Nephron (organoid): ENCODE data around the gene XCL1.

ENCODE experiments used
- H3K27ac Mint-ChIP-seq, 3 experiments: 2 replicates each; pipeline ENCODE4 v1.8.0; 2020; ENCODE audit warnings: mixed read lengths in 3 of 3, mild to moderate bottlenecking in 2 of 3, moderate library complexity in 1 of 3
- H3K27me3 Mint-ChIP-seq: 2 replicates; pipeline ENCODE4 v1.8.0; 2021; ENCODE audit warnings: low read depth, mild to moderate bottlenecking, moderate library complexity, mixed read lengths
- H3K36me3 Mint-ChIP-seq: 2 replicates; pipeline ENCODE4 v1.8.0; 2020; ENCODE audit warnings: low read depth, mixed read lengths
- H3K4me1 Mint-ChIP-seq: 2 replicates; pipeline ENCODE4 v1.8.0; 2020; ENCODE audit warnings: mixed read lengths
- H3K4me3 Mint-ChIP-seq, 3 experiments: 2 replicates each; pipeline ENCODE4 v1.8.0; 2020; ENCODE audit warnings: mild to moderate bottlenecking in 3 of 3, mixed read lengths in 3 of 3, moderate library complexity in 2 of 3
- H3K9me3 Mint-ChIP-seq: 2 replicates; pipeline ENCODE4 v1.8.0; 2020; ENCODE audit warnings: mixed read lengths
- TF ChIP-seq, protein P1 (sequence below), 3 experiments: fragments of 200-600 bp; sonication (generic); IDR thresholded peaks; one replicate each; pipeline ENCODE4 v1.5.0; 2021; ENCODE audit warnings: antibody characterized with exemption in 3 of 3; ENCODE audit not compliant: unreplicated experiment in 3 of 3

The XCL1 gene

DNA sequence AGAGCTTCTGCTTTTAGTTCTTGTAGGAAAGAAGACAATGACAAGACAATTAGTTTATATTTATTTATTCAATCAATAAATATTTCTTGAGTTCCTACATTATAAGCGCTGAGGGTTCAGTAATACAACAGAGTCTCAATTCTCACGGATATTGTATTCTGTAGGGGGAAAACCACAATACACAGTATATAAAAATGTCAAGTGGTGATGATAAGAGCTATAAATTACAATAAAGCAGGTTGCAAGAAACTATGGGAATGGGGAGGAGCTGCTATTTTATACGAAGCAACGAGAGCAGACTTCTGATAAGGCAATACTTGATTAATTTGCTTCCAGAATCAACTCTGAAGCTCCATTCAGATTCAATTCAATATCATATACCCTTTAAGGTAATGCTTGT lies 10.6 kb upstream of the XCL1 start:
- H3K36me3 Mint-ChIP-seq = no peaks in the 10 kb centered on the region
- no peak overlapping the region for H3K27ac Mint-ChIP-seq
- TF ChIP-seq, protein P1, sequence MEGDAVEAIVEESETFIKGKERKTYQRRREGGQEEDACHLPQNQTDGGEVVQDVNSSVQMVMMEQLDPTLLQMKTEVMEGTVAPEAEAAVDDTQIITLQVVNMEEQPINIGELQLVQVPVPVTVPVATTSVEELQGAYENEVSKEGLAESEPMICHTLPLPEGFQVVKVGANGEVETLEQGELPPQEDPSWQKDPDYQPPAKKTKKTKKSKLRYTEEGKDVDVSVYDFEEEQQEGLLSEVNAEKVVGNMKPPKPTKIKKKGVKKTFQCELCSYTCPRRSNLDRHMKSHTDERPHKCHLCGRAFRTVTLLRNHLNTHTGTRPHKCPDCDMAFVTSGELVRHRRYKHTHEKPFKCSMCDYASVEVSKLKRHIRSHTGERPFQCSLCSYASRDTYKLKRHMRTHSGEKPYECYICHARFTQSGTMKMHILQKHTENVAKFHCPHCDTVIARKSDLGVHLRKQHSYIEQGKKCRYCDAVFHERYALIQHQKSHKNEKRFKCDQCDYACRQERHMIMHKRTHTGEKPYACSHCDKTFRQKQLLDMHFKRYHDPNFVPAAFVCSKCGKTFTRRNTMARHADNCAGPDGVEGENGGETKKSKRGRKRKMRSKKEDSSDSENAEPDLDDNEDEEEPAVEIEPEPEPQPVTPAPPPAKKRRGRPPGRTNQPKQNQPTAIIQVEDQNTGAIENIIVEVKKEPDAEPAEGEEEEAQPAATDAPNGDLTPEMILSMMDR (IDR thresholded peaks at IDR 0.05; ENCODE audit: unreplicated experiment in 3 of 3) = no peak
- peaks cover 7% of the 10 kb centered on the region for H3K4me1 Mint-ChIP-seq
- peaks cover 26% of the 10 kb centered on the region for H3K27me3 Mint-ChIP-seq
- H3K4me3 Mint-ChIP-seq = no peak overlapping the region
- H3K9me3 Mint-ChIP-seq = no peaks in the 10 kb centered on the region

DNA sequence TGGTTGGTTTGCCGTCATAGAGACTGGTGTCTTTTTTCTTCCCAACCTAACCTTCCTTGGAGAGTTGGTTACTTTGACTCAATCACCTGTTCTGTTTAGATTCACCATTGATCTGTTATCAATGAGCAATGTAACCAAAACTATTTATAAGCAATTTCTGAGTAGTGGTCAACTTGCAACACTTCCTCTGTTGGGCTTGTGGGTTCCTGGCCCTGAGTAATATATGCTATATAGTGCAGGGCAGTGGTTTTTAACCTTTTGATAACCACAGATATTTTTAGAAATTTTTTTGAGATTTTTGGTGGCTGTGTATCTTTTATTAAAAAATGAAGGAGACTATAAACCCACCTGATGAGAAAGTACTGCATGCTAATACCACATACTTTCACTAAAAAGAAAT lies 9.4 kb upstream of the XCL1 start:
- peaks cover 7% of the 10 kb centered on the region for H3K4me1 Mint-ChIP-seq
- no peaks in the 10 kb centered on the region for H3K36me3 Mint-ChIP-seq
- H3K27ac Mint-ChIP-seq = no peak overlapping the region
- TF ChIP-seq, protein P1 (IDR thresholded peaks at IDR 0.05; ENCODE audit: unreplicated experiment in 3 of 3) = no peak
- H3K27me3 Mint-ChIP-seq = peaks cover 23% of the 10 kb centered on the region
- no peaks in the 10 kb centered on the region for H3K9me3 Mint-ChIP-seq
- no peak overlapping the region for H3K4me3 Mint-ChIP-seq

DNA sequence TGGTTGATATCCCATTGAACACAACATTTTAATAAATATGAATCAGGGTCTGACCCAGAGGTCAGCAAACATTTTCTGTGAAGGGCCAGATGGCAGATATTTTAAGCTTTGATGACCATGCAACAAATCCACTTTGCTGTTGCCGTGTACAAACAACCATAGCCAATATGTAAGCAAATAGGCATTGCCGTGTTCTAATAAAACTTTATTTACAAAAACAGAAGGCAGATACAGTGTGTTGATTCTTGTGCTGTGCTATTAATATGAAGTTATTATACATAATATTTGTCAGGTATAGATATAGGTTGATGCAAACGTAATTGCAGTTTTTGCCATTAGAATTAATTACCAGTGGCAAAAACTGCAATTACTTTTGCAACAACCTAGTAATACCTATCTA lies 8.8 kb upstream of the XCL1 start:
- Mint-ChIP-seq H3K9me3 (no peaks in the 10 kb centered on the region), H3K27ac (no peak overlapping the region), H3K4me3 (no peak overlapping the region), H3K27me3 (peaks cover 28% of the 10 kb centered on the region), H3K4me1 (peaks cover 7% of the 10 kb centered on the region), H3K36me3 (no peaks in the 10 kb centered on the region)
- TF ChIP-seq, protein P1 (IDR thresholded peaks at IDR 0.05; ENCODE audit: unreplicated experiment in 3 of 3) = no peak

DNA sequence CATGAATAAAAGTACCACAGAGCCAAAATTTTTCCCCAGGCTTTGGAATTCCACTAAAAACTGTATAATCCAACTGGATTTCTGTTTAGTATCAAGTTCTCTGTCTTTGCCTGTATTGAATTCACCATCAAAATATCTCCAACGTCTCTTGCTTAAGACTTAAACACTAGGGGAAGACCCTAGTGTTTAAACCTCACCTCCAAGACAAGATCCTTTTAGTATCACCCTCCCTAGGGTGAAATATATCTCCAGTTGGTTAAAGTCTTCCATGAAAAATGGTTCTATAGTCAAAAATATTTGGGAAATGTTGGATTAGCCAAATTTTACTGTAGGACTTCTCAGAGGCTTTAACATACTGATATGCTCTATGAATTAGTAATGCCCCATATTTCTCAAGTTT lies 8.1 kb upstream of the XCL1 start:
- Mint-ChIP-seq H3K27ac (no peak overlapping the region), H3K4me1 (peaks cover 7% of the 10 kb centered on the region), H3K4me3 (no peak overlapping the region), H3K36me3 (no peaks in the 10 kb centered on the region), H3K9me3 (no peaks in the 10 kb centered on the region), H3K27me3 (peaks cover 23% of the 10 kb centered on the region)
- TF ChIP-seq, protein P1 (IDR thresholded peaks at IDR 0.05; ENCODE audit: unreplicated experiment in 3 of 3) = no peak

DNA sequence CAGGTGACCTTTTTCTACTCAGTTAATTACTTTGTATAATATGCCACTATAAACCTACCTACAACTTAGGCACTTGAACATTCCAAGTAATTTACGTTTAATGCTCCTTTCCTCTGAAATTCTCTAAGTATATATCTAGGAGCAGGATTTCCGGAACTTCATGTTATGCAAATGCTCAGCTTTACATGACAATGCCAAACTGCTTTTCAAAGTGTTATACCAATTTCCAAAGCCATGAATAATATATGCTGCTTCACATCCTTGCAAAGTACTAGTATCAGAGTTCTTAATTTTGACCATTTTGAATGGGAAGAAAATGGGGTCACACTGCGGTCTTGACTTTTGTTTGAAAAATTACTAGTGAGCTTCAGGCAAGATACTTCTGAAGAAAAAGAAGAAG lies 5.8 kb upstream of the XCL1 start:
- Mint-ChIP-seq H3K36me3 (no peaks in the 10 kb centered on the region), H3K4me3 (no peak overlapping the region), H3K9me3 (no peaks in the 10 kb centered on the region), H3K27ac (no peak overlapping the region), H3K4me1 (peaks cover 7% of the 10 kb centered on the region), H3K27me3 (peaks cover 14% of the 10 kb centered on the region)
- TF ChIP-seq, protein P1 (IDR thresholded peaks at IDR 0.05; ENCODE audit: unreplicated experiment in 3 of 3) = no peak

DNA sequence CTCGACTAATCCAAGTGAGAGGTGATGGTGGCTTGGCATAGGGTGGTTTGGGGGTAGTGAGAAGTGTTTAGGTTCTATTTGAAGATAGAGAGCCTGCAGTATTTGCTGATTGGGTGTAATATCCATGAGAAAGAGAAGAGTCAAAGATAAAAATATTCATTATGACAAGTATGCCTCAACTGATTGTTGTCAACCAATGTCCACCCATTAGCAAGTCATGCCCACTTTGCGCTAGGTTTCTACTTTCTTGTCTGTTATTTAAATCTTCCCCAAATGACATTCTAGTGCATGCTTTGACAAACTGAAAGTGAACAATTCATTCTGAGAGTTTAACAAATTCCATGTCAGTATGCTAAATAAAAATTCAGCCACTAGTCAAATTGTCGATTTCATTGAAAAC lies 3.8 kb upstream of the XCL1 start:
- no peaks in the 10 kb centered on the region for H3K9me3 Mint-ChIP-seq
- H3K4me3 Mint-ChIP-seq = no peak overlapping the region
- peaks cover 22% of the 10 kb centered on the region for H3K27me3 Mint-ChIP-seq
- peaks cover 7% of the 10 kb centered on the region for H3K4me1 Mint-ChIP-seq
- H3K36me3 Mint-ChIP-seq = no peaks in the 10 kb centered on the region
- H3K27ac Mint-ChIP-seq = no peak overlapping the region
- TF ChIP-seq, protein P1 (IDR thresholded peaks at IDR 0.05; ENCODE audit: unreplicated experiment in 3 of 3) = no peak
